ENCODE results near the gene GTPBP3. TPM values are rescaled to one million over a fixed set of nuclear protein-coding genes. Genes with fewer than 3 reads are reported as not detected.
"Not testable (repeated sequence)": the region's sequence is repeated elsewhere in the genome, so short reads cannot be mapped to it uniquely, and the experiment has no call there.

The GTPBP3 gene
- polyA plus RNA-seq, 1 donor (not counting 4 experiments of a cell fraction or from before 2014, with no cell fraction given), result 7.2 TPM

DNA sequence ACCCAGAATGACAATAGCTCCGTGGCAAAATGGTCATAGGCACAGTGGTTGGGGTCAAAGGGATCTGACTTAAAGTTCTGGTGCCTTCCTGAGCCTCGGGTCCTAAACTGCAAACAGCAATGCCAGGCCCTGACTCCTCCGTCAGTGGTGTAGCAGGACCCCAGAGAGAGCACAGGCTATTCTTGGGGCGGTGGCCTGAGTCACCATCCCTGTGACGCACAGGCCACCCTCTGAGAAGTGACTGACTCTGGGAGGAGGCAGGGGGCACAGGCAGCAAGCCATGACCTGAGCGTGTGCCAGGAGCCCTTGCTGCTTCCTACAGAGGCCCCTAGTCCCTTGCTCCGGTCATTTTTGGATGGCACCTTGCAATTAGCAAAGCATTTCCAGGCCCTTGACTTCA is 21.0 kb downstream of the GTPBP3 start:
- FAIRE-seq (no peak), DNase-seq (ENCODE audit: low read depth, low spot score) (no peak)
- H2AFZ ChIP-seq (ENCODE audit: control insufficient read depth, low read length), result no peak overlapping the region
- H3K27me3 ChIP-seq (ENCODE audit: control insufficient read depth, extremely low read depth, insufficient read depth, low read length), result no peaks in the 10 kb centered on the region
- no peaks in the 10 kb centered on the region for H3K9me3 ChIP-seq (ENCODE audit: control insufficient read depth, low read depth, low read length)
- H3K9ac ChIP-seq (ENCODE audit: control insufficient read depth, extremely low read depth, insufficient read depth, low read length), result no peak overlapping the region
- H3K36me3 ChIP-seq (ENCODE audit: control insufficient read depth in 2 of 2, extremely low read depth in 1 of 2, insufficient read depth in 2 of 2, low read length in 2 of 2), result no peaks in the 10 kb centered on the region
- no peaks in the 10 kb centered on the region for H3K4me1 ChIP-seq (ENCODE audit: control insufficient read depth, extremely low read depth, insufficient read depth, low read length)
- H3K4me2 ChIP-seq (ENCODE audit: control insufficient read depth, extremely low read depth, insufficient read depth, low read depth, low read length), result no peak overlapping the region
- H3K9me1 ChIP-seq (ENCODE audit: control insufficient read depth, extremely low read depth, insufficient read depth, low read length), result no peaks in the 10 kb centered on the region
- dilution Hi-C loops (cut with MboI; ENCODE audit: extremely low pct_ligation_motif_present, low sequenced_read_pairs), result no loop called here
- no peak overlapping the region for H3K4me3 ChIP-seq (ENCODE audit: control insufficient read depth in 2 of 3, extremely low read depth in 1 of 3, insufficient read depth in 2 of 3, low read depth in 1 of 3, low read length in 3 of 3)
- H3K79me2 ChIP-seq (ENCODE audit: control insufficient read depth, insufficient read depth, low read length), result no peaks in the 10 kb centered on the region
- H4K20me1 ChIP-seq (ENCODE audit: control insufficient read depth, extremely low read depth, insufficient read depth, low read length), result no peaks in the 10 kb centered on the region
- TF ChIP-seq CTCF (optimal IDR thresholded peaks at IDR 0.05 in 1 of 3, IDR thresholded peaks at IDR 0.05 in 1 of 3, conservative IDR thresholded peaks at IDR 0.05 in 1 of 3; ENCODE audit: extremely low read depth in 1 of 3, insufficient read depth in 2 of 3, low read length in 3 of 3) (no peak), EZH2 (IDR thresholded peaks at IDR 0.05; ENCODE audit: low read length) (no peak)
- H3K27ac ChIP-seq (ENCODE audit: control insufficient read depth, insufficient read depth, low read length), result no peak overlapping the region

DNA sequence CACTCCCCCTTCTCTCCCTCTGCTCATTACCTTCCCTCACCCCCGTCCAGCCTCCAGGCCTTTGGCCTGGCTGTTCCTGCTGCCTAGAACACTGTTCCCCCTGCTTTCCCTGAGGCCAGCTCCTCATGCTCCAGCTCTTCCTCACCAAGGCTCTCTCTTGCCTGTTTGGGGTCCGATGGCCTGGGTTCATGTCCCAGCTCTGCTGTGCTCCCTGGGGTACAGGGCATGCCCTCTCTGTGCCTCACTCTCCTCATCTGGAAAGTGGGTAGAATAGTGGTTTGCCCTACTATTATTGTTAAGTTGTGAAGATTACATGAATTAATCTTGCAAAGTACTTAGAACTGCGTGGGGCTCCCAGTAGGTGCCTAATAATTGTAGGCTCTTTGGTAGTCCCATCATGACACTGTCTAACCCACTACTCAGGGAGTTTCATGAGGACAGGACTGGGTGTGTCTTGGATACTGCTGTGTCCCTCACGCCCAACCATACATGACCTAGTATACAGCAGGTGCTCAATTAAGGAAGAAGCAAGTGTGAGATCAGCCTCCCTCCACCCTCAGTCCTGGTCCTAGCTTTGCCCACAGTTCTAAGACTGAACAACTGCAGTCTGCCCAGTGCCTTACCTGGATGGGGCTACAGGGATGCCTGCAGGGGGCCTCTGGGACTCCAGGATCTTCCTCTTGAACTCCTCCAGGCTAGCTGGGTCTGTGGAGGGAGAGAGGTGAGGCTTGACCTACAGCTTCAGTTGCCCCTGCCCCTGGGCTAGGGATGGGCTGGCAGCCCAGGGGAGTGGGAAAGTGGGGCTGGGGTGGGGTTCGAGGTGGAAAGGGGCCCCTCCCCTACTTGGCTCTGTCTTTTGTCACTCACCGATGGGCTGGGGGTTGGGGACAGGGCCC is 22.8 kb downstream of the GTPBP3 start:
- Histone ChIP-seq H3K9ac (ENCODE audit: control insufficient read depth, extremely low read depth, insufficient read depth, low read length) (no peak overlapping the region), H3K27ac (ENCODE audit: control insufficient read depth, insufficient read depth, low read length) (no peak overlapping the region), H3K9me1 (ENCODE audit: control insufficient read depth, extremely low read depth, insufficient read depth, low read length) (no peaks in the 10 kb centered on the region), H3K79me2 (ENCODE audit: control insufficient read depth, insufficient read depth, low read length) (no peaks in the 10 kb centered on the region), H4K20me1 (ENCODE audit: control insufficient read depth, extremely low read depth, insufficient read depth, low read length) (no peaks in the 10 kb centered on the region), H3K27me3 (ENCODE audit: control insufficient read depth, extremely low read depth, insufficient read depth, low read length) (no peaks in the 10 kb centered on the region), H3K9me3 (ENCODE audit: control insufficient read depth, low read depth, low read length) (no peaks in the 10 kb centered on the region), H3K4me3 (ENCODE audit: control insufficient read depth in 2 of 3, extremely low read depth in 1 of 3, insufficient read depth in 2 of 3, low read depth in 1 of 3, low read length in 3 of 3) (no peak overlapping the region), H3K36me3 (ENCODE audit: control insufficient read depth in 2 of 2, extremely low read depth in 1 of 2, insufficient read depth in 2 of 2, low read length in 2 of 2) (no peaks in the 10 kb centered on the region), H3K4me1 (ENCODE audit: control insufficient read depth, extremely low read depth, insufficient read depth, low read length) (no peaks in the 10 kb centered on the region), H2AFZ (ENCODE audit: control insufficient read depth, low read length) (no peak overlapping the region), H3K4me2 (ENCODE audit: control insufficient read depth, extremely low read depth, insufficient read depth, low read depth, low read length) (no peak overlapping the region)
- no peak for DNase-seq (ENCODE audit: low read depth, low spot score)
- TF ChIP-seq EZH2 (IDR thresholded peaks at IDR 0.05; ENCODE audit: low read length), result no peak
- TF ChIP-seq CTCF (optimal IDR thresholded peaks at IDR 0.05 in 1 of 3, IDR thresholded peaks at IDR 0.05 in 1 of 3, conservative IDR thresholded peaks at IDR 0.05 in 1 of 3; ENCODE audit: extremely low read depth in 1 of 3, insufficient read depth in 2 of 3, low read length in 3 of 3), result no peak
- no peak for FAIRE-seq
- dilution Hi-C loops (cut with MboI; ENCODE audit: extremely low pct_ligation_motif_present, low sequenced_read_pairs), result no loop called here

DNA sequence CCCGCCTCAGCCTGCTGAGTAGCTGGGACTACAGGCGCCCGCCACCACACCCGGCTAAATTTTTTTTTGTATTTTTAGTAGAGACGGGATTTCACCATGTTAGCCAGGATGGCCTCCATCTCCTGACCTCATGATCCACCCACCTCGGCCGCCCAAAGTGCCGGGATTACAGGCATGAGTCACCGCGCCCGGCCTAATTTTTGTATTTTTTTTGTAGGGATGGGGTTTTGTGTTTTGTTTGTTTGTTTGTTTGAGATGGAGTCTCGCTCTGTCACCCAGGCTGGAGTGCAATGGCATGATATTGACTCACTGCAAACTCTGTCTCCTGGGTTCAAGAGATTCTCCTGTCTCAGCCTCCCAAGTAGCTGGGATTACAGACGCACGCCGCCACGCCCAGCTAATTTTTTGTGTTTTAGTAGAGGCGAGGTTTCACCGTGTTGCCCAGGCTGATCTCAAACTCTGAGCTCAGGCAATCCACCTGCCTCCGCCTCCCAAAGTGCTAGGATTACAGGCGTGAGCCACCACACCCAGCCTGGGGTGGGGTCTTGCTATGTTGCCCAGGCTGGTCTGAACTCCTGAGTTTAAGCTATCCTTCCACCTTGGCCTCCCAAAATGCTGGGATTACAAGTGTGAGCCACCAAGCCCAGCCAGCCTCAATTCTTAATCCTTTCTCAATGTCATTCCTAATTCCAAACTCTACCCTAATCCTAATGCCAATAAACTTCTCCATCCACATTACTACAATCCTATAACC is 26.7 kb downstream of the GTPBP3 start:
- H3K27me3 ChIP-seq (ENCODE audit: control insufficient read depth, extremely low read depth, insufficient read depth, low read length); H3K9ac ChIP-seq (ENCODE audit: control insufficient read depth, extremely low read depth, insufficient read depth, low read length); H3K27ac ChIP-seq (ENCODE audit: control insufficient read depth, insufficient read depth, low read length); H3K4me3 ChIP-seq (ENCODE audit: control insufficient read depth in 2 of 3, extremely low read depth in 1 of 3, insufficient read depth in 2 of 3, low read depth in 1 of 3, low read length in 3 of 3); H3K4me1 ChIP-seq (ENCODE audit: control insufficient read depth, extremely low read depth, insufficient read depth, low read length); H3K36me3 ChIP-seq (ENCODE audit: control insufficient read depth in 2 of 2, extremely low read depth in 1 of 2, insufficient read depth in 2 of 2, low read length in 2 of 2); dilution Hi-C loops (cut with MboI; ENCODE audit: extremely low pct_ligation_motif_present, low sequenced_read_pairs); FAIRE-seq; H3K9me1 ChIP-seq (ENCODE audit: control insufficient read depth, extremely low read depth, insufficient read depth, low read length); H4K20me1 ChIP-seq (ENCODE audit: control insufficient read depth, extremely low read depth, insufficient read depth, low read length); DNase-seq (ENCODE audit: low read depth, low spot score); H3K9me3 ChIP-seq (ENCODE audit: control insufficient read depth, low read depth, low read length); H3K79me2 ChIP-seq (ENCODE audit: control insufficient read depth, insufficient read depth, low read length); H2AFZ ChIP-seq (ENCODE audit: control insufficient read depth, low read length); H3K4me2 ChIP-seq (ENCODE audit: control insufficient read depth, extremely low read depth, insufficient read depth, low read depth, low read length): not testable (repeated sequence)
